Psoas muscle (tissue), 8 donors: ENCODE data around the gene RPL27. TPM values are rescaled to one million over a fixed set of nuclear protein-coding genes. Genes with fewer than 3 reads are reported as not detected.

Source experiments
- ATAC-seq, 4 donors: fragments of 200-7000 bp; cut with Tn5 transposase; one replicate each; pipeline ENCODE4 v1.9.1; 2020; ENCODE audit warnings: moderate library complexity in 3 of 4, mild to moderate bottlenecking in 2 of 4
- DNase-seq, 2 donors: peaks; one replicate each; pipeline ENCODE4 v3.0.0-alpha.2; 2020
- H3K27ac ChIP-seq: fragments of 200-600 bp; one replicate; pipeline ENCODE4 v1.8.0; 2022
- H3K27me3 ChIP-seq, 3 donors: fragments of 200-600 bp in 1 of 3; one replicate each; pipeline versions ENCODE4 v1.6.1 to v1.8.0; 2013 to 2022; ENCODE audit warnings: low read length in 2 of 3, mild to moderate bottlenecking in 2 of 3, moderate library complexity in 1 of 3; ENCODE audit not compliant: insufficient read depth in 3 of 3
- H3K36me3 ChIP-seq, 2 donors: fragments of 200-600 bp in 1 of 2; one replicate each; pipeline versions ENCODE4 v1.6.1 to v1.8.0; 2013 to 2022; ENCODE audit warnings: low read depth in 1 of 2, mild to moderate bottlenecking in 1 of 2, moderate library complexity in 1 of 2; ENCODE audit not compliant: insufficient read depth in 1 of 2
- H3K4me1 ChIP-seq: fragments of 200-600 bp; one replicate; pipeline ENCODE4 v1.8.0; 2022
- H3K4me3 ChIP-seq: fragments of 200-600 bp; one replicate; pipeline ENCODE4 v1.8.0; 2022; ENCODE audit warnings: mild to moderate bottlenecking
- H3K9me3 ChIP-seq: fragments of 200-600 bp; one replicate; pipeline ENCODE4 v1.8.0; 2022
- CTCF ChIP-seq: fragments of 200-600 bp; IDR thresholded peaks from one replicate; pipeline ENCODE4 v1.8.0; 2022; ENCODE audit warnings: antibody characterized with exemption
- WGBS, 3 donors: extraction: QIAGEN DNeasy Blood & Tissue Kit; methylation state at CpG; one replicate each; pipeline versions ENCODE4 v1.1.6 to v1.1.7; 2013; 5-methylcytosine and 5-hydroxymethylcytosine counted together
- intact Hi-C, 2 donors: fragments of 100-400 bp; cut with DNase I; formaldehyde crosslinking; loops; one replicate each; pipeline versions ENCODE4 v1.11.0 to v1.14.2; 2022
- polyA plus RNA-seq, 3 donors: library from polyadenylated mRNA; stranded (reverse); fragments of 200-250 nt; gene quantifications; one replicate each; pipeline ENCODE4 v1.2.3, GENCODE V29; 2013
- total RNA-seq, 4 donors: library from RNA; stranded (reverse); fragmentation: NEBNext Ultra II Directional in 2 of 4; extraction: Animal tissue kit (Norgen Biotek cat#: 25700) in 2 of 4; gene quantifications; one replicate each; pipeline versions ENCODE4 v1.2.1 to v1.2.4, GENCODE V29; 2021 to 2023
- donor health status: healthy with polysubstance abuse.
- donor health status: DM: no; HTN: no; CAD: no; lungs with moderate emphysema.
- donor health status: Bipolar disorder and iron deficiency.
- donor health status: healthy.
- donor health status: DM: yes; HTN: yes; CAD: no.
- donor health status: DM: no; HTN: no; CAD: no.
- donor health status: DM: no; HTN: no; CAD: no.
- donor health status: DM: yes; HTN: yes; CAD: no.

RPL27 gene
- total and polyA plus RNA-seq, 7 donors = 506 to 3,118 (median 1,045) TPM

- Histone ChIP-seq H3K36me3 (peaks cover 0 to 52% of the 10 kb centered on the region in 2 donors), H3K9me3 (no peaks in the 10 kb centered on the region), H3K27ac (peak overlapping the region; percentile 46), H3K4me1 (peaks cover 11% of the 10 kb centered on the region), H3K27me3 (no peaks in the 10 kb centered on the region), H3K4me3 (no peak overlapping the region)
- intact Hi-C loops = no loop called here
- DNase-seq (no peak), ATAC-seq (no peak)
- no peak for TF ChIP-seq CTCF
- 84 to 88% (median 85%) methylated on average over 7 of the region's 7 CpGs for WGBS, 3 donors
These were observed 18.0 kb downstream of the RPL27 start for GRCh38 chr17:43016216-43016615.

- WGBS, 3 donors = 53 to 63% (median 53%) methylated on average over 19 of the region's 19 CpGs
- Histone ChIP-seq H3K27ac (no peak overlapping the region), H3K4me3 (no peak overlapping the region), H3K9me3 (no peaks in the 10 kb centered on the region), H3K4me1 (peaks cover 15% of the 10 kb centered on the region), H3K27me3 (no peaks in the 10 kb centered on the region), H3K36me3 (peaks cover 0 to 41% of the 10 kb centered on the region in 2 donors)
- intact Hi-C loops = no loop called here
- TF ChIP-seq CTCF = no peak
- no peak for ATAC-seq
- no peak for DNase-seq
These were observed 20.0 kb downstream of the RPL27 start for GRCh38 chr17:43018008-43018853.

- H3K27ac ChIP-seq = peak overlapping the region; percentile 79
- intact Hi-C loops = no loop called here
- H3K27me3 ChIP-seq = peaks cover 0 to 3% (median 0%) of the 10 kb centered on the region in 3 donors
- no peak overlapping the region for H3K4me3 ChIP-seq
- H3K4me1 ChIP-seq = peaks cover 15% of the 10 kb centered on the region
- no peak for DNase-seq
- ATAC-seq = no peak
- H3K9me3 ChIP-seq = no peaks in the 10 kb centered on the region
- no peak for TF ChIP-seq CTCF
- H3K36me3 ChIP-seq = peaks cover 0 to 40% of the 10 kb centered on the region in 2 donors
- 55 to 71% (median 58%) methylated on average over 4 of the region's 4 CpGs for WGBS, 3 donors
These were observed 20.7 kb downstream of the RPL27 start for GRCh38 chr17:43018932-43019331.

GRCh38 chr17:43019418-43019817, 21.2 kb downstream of the RPL27 start:
- peak overlapping the region; percentile 79 for H3K27ac ChIP-seq
- H3K36me3 ChIP-seq = peaks cover 0 to 40% of the 10 kb centered on the region in 2 donors
- no peak for TF ChIP-seq CTCF
- DNase-seq (no peak), ATAC-seq (no peak)
- H3K27me3 ChIP-seq = peaks cover 0 to 3% (median 0%) of the 10 kb centered on the region in 3 donors
- 49 to 51% (median 50%) methylated on average over 7 of the region's 7 CpGs for WGBS, 3 donors
- H3K9me3 ChIP-seq = no peaks in the 10 kb centered on the region
- intact Hi-C loops = no loop called here
- peak overlapping the region; percentile 100 for H3K4me3 ChIP-seq
- peaks cover 15% of the 10 kb centered on the region for H3K4me1 ChIP-seq
